ENCODE results near the gene TRIM9.
"Not testable (repeated sequence)": the region's sequence is repeated elsewhere in the genome, so short reads cannot be mapped to it uniquely, and the experiment has no call there.

Gene TRIM9

DNA sequence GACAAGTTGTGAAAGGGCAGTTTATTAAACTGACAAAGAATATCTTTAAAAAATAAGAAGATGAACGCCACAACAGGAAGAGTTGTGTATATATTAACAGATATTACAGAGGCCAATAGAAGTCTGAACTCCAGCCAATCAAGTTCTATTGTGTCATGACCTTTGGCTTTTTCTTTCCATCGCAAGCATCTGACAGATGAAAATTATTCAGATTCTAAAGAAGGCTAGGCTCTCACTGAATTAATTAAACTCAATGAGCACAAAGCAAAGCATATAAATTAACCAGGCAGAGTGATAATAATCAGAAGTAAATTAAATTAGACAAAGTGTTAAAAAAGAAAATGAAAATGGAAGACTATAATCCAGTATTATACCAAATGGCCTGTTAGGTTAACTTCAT, 88.6 kb downstream of the TRIM9 start:
- peaks cover 5% of the 10 kb centered on the region for H3K4me1 ChIP-seq (ENCODE audit: control insufficient read depth, insufficient read depth, low read length)
- no peaks in the 10 kb centered on the region for H3K27me3 ChIP-seq (ENCODE audit: control insufficient read depth in 1 of 2, insufficient read depth in 2 of 2, low read length in 2 of 2)
- H3K9ac ChIP-seq (ENCODE audit: low read length in 2 of 2), result no peak overlapping the region
- no peaks in the 10 kb centered on the region for H3K36me3 ChIP-seq (ENCODE audit: control insufficient read depth in 2 of 2, insufficient read depth in 2 of 2, low read length in 2 of 2)
- H3K27ac ChIP-seq (ENCODE audit: low read length), result no peak overlapping the region
- no peak overlapping the region for H3K4me3 ChIP-seq (ENCODE audit: low read length in 2 of 2)
- no peaks in the 10 kb centered on the region for H3K9me3 ChIP-seq (ENCODE audit: control insufficient read depth in 2 of 2, low read length in 2 of 2)

- Histone ChIP-seq H3K27me3 (ENCODE audit: control insufficient read depth in 1 of 2, insufficient read depth in 2 of 2, low read length in 2 of 2) (no peaks in the 10 kb centered on the region), H3K36me3 (ENCODE audit: control insufficient read depth in 2 of 2, insufficient read depth in 2 of 2, low read length in 2 of 2) (no peaks in the 10 kb centered on the region), H3K9me3 (ENCODE audit: control insufficient read depth in 2 of 2, low read length in 2 of 2) (no peaks in the 10 kb centered on the region), H3K4me1 (ENCODE audit: control insufficient read depth, insufficient read depth, low read length) (peaks cover 5% of the 10 kb centered on the region), H3K9ac (ENCODE audit: low read length in 2 of 2) (no peak overlapping the region), H3K27ac (ENCODE audit: low read length) (no peak overlapping the region), H3K4me3 (ENCODE audit: low read length in 2 of 2) (no peak overlapping the region)
Measured at GRCh38 chr14:51004801-51005526, 89.9 kb downstream of the TRIM9 start.

DNA sequence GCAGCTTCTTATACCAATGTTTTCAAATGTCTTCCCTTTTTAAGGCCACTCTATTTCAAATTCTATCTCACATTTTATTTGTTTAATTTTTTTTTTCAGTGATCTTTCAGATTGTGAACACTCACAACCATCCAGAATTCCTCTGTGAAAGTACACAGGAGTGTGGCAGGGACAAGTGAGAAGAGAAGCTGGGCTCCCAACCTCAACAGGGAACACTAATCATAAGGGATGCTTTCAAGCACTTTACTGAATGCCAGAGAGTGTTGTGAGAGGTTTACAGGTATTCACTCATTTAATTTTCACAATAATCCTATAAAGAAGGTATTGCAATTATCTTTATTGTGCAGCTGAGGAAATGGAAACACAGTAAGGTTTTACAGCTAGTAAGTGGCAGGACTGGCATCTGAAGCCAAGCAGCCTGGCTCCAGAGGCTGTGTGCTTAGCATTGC, 90.5 kb downstream of the TRIM9 start:
- Histone ChIP-seq H3K9me3 (ENCODE audit: control insufficient read depth in 2 of 2, low read length in 2 of 2) (no peaks in the 10 kb centered on the region), H3K4me3 (ENCODE audit: low read length in 2 of 2) (no peak overlapping the region), H3K27ac (ENCODE audit: low read length) (no peak overlapping the region), H3K4me1 (ENCODE audit: control insufficient read depth, insufficient read depth, low read length) (peaks cover 5% of the 10 kb centered on the region), H3K9ac (ENCODE audit: low read length in 2 of 2) (no peak overlapping the region), H3K27me3 (ENCODE audit: control insufficient read depth in 1 of 2, insufficient read depth in 2 of 2, low read length in 2 of 2) (no peaks in the 10 kb centered on the region), H3K36me3 (ENCODE audit: control insufficient read depth in 2 of 2, insufficient read depth in 2 of 2, low read length in 2 of 2) (no peaks in the 10 kb centered on the region)

- no peaks in the 10 kb centered on the region for H3K36me3 ChIP-seq (ENCODE audit: control insufficient read depth in 2 of 2, insufficient read depth in 2 of 2, low read length in 2 of 2)
- peaks cover 5% of the 10 kb centered on the region for H3K4me1 ChIP-seq (ENCODE audit: control insufficient read depth, insufficient read depth, low read length)
- H3K27ac ChIP-seq (ENCODE audit: low read length), result no peak overlapping the region
- H3K27me3 ChIP-seq (ENCODE audit: control insufficient read depth in 1 of 2, insufficient read depth in 2 of 2, low read length in 2 of 2), result no peaks in the 10 kb centered on the region
- no peak overlapping the region for H3K4me3 ChIP-seq (ENCODE audit: low read length in 2 of 2)
- H3K9ac ChIP-seq (ENCODE audit: low read length in 2 of 2), result no peak overlapping the region
- H3K9me3 ChIP-seq (ENCODE audit: control insufficient read depth in 2 of 2, low read length in 2 of 2), result no peaks in the 10 kb centered on the region
Measured at GRCh38 chr14:51002406-51002999, 92.4 kb downstream of the TRIM9 start.

GRCh38 chr14:51000566-51000965, 94.3 kb downstream of the TRIM9 start:
- Histone ChIP-seq H3K9ac (ENCODE audit: low read length in 2 of 2) (no peak overlapping the region), H3K9me3 (ENCODE audit: control insufficient read depth in 2 of 2, low read length in 2 of 2) (no peaks in the 10 kb centered on the region)

DNA sequence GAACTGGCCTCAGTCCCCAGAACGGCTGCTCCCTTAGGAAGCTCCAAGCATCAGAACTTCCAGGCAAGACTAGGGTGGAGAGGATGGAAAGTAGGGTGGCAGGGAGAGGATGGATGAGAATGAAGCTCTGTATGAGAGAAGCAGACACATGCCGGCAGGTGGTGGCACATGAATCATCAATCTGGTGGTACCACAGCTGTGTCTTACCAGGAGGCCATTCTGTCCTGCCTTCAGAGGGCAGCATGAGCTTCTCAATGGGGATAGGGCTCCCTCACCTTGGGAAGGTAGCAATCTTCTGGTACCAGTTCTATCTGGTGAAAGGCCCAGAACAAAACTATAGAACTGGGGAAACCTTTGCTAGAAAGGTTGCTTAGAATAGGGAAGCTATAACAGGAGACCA, 95.2 kb downstream of the TRIM9 start:
- H3K4me1 ChIP-seq (ENCODE audit: control insufficient read depth, insufficient read depth, low read length), result peaks cover under 1% of the 10 kb centered on the region
- H3K27ac ChIP-seq (ENCODE audit: low read length), result no peak overlapping the region
- no peak overlapping the region for H3K9ac ChIP-seq (ENCODE audit: low read length in 2 of 2)
- H3K27me3 ChIP-seq (ENCODE audit: control insufficient read depth in 1 of 2, insufficient read depth in 2 of 2, low read length in 2 of 2), result no peaks in the 10 kb centered on the region
- H3K36me3 ChIP-seq (ENCODE audit: control insufficient read depth in 2 of 2, insufficient read depth in 2 of 2, low read length in 2 of 2), result no peaks in the 10 kb centered on the region
- no peaks in the 10 kb centered on the region for H3K9me3 ChIP-seq (ENCODE audit: control insufficient read depth in 2 of 2, low read length in 2 of 2)
- H3K4me3 ChIP-seq (ENCODE audit: low read length in 2 of 2), result no peak overlapping the region

More at GRCh38 chr14:51000566-51000965, 94.3 kb downstream of the TRIM9 start:
- no peaks in the 10 kb centered on the region for H3K27me3 ChIP-seq (ENCODE audit: control insufficient read depth in 1 of 2, insufficient read depth in 2 of 2, low read length in 2 of 2)
- H3K27ac ChIP-seq (ENCODE audit: low read length), result no peak overlapping the region
- no peaks in the 10 kb centered on the region for H3K36me3 ChIP-seq (ENCODE audit: control insufficient read depth in 2 of 2, insufficient read depth in 2 of 2, low read length in 2 of 2)
- H3K4me3 ChIP-seq (ENCODE audit: low read length in 2 of 2), result no peak overlapping the region
- H3K4me1 ChIP-seq (ENCODE audit: control insufficient read depth, insufficient read depth, low read length), result peaks cover 5% of the 10 kb centered on the region

- no peaks in the 10 kb centered on the region for H3K27me3 ChIP-seq (ENCODE audit: control insufficient read depth in 1 of 2, insufficient read depth in 2 of 2, low read length in 2 of 2)
- no peak overlapping the region for H3K4me3 ChIP-seq (ENCODE audit: low read length in 2 of 2)
- no peaks in the 10 kb centered on the region for H3K9me3 ChIP-seq (ENCODE audit: control insufficient read depth in 2 of 2, low read length in 2 of 2)
- H3K9ac ChIP-seq (ENCODE audit: low read length in 2 of 2), result no peak overlapping the region
- H3K36me3 ChIP-seq (ENCODE audit: control insufficient read depth in 2 of 2, insufficient read depth in 2 of 2, low read length in 2 of 2), result no peaks in the 10 kb centered on the region
- no peak overlapping the region for H3K27ac ChIP-seq (ENCODE audit: low read length)
- no peaks in the 10 kb centered on the region for H3K4me1 ChIP-seq (ENCODE audit: control insufficient read depth, insufficient read depth, low read length)
Measured at GRCh38 chr14:50998612-50999011, 96.3 kb downstream of the TRIM9 start.

DNA sequence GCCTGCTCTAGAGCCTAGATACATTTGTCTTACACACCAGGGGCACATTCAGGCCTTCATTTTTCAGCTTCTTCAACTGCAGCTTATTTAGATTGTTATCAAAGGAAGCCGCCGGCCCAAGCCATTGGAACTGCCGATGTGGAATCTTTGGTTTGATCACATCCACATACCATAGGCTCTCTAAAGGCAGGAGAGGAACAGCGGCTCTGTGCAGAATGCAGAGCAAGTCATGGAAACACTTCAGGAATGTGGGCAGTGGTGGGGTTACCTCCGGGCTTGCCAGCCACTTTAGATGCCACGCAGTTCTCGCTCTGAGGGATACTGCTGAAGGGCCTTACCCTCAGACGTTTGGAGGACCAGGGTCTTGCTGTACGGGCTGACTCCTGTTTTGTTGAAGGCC, 97.2 kb downstream of the TRIM9 start:
- H3K9ac ChIP-seq (ENCODE audit: low read length in 2 of 2), result no peak overlapping the region
- H3K4me1 ChIP-seq (ENCODE audit: control insufficient read depth, insufficient read depth, low read length), result no peaks in the 10 kb centered on the region
- no peak overlapping the region for H3K4me3 ChIP-seq (ENCODE audit: low read length in 2 of 2)
- no peaks in the 10 kb centered on the region for H3K36me3 ChIP-seq (ENCODE audit: control insufficient read depth in 2 of 2, insufficient read depth in 2 of 2, low read length in 2 of 2)
- H3K9me3 ChIP-seq (ENCODE audit: control insufficient read depth in 2 of 2, low read length in 2 of 2), result no peaks in the 10 kb centered on the region
- no peak overlapping the region for H3K27ac ChIP-seq (ENCODE audit: low read length)
- H3K27me3 ChIP-seq (ENCODE audit: control insufficient read depth in 1 of 2, insufficient read depth in 2 of 2, low read length in 2 of 2), result no peaks in the 10 kb centered on the region

- not testable (repeated sequence) for H3K27me3 ChIP-seq (ENCODE audit: control insufficient read depth in 1 of 2, insufficient read depth in 2 of 2, low read length in 2 of 2); H3K9ac ChIP-seq (ENCODE audit: low read length in 2 of 2); H3K27ac ChIP-seq (ENCODE audit: low read length); H3K36me3 ChIP-seq (ENCODE audit: control insufficient read depth in 2 of 2, insufficient read depth in 2 of 2, low read length in 2 of 2); H3K4me1 ChIP-seq (ENCODE audit: control insufficient read depth, insufficient read depth, low read length); H3K9me3 ChIP-seq (ENCODE audit: control insufficient read depth in 2 of 2, low read length in 2 of 2); H3K4me3 ChIP-seq (ENCODE audit: low read length in 2 of 2)
Measured at GRCh38 chr14:50994158-50994557, 100.7 kb downstream of the TRIM9 start.

GRCh38 chr14:50985859-50986331, 109.0 kb downstream of the TRIM9 start:
- Histone ChIP-seq H3K27ac (ENCODE audit: low read length) (no peak overlapping the region), H3K9ac (ENCODE audit: low read length in 2 of 2) (no peak overlapping the region), H3K27me3 (ENCODE audit: control insufficient read depth in 1 of 2, insufficient read depth in 2 of 2, low read length in 2 of 2) (no peaks in the 10 kb centered on the region)

More at GRCh38 chr14:50985859-50986331, 109.0 kb downstream of the TRIM9 start:
- no peaks in the 10 kb centered on the region for H3K36me3 ChIP-seq (ENCODE audit: control insufficient read depth in 2 of 2, insufficient read depth in 2 of 2, low read length in 2 of 2)
- no peak overlapping the region for H3K4me3 ChIP-seq (ENCODE audit: low read length in 2 of 2)
- no peaks in the 10 kb centered on the region for H3K4me1 ChIP-seq (ENCODE audit: control insufficient read depth, insufficient read depth, low read length)
- no peaks in the 10 kb centered on the region for H3K9me3 ChIP-seq (ENCODE audit: control insufficient read depth in 2 of 2, low read length in 2 of 2)
